ENCODE measurements around the gene FBXW8. TPM values are rescaled to one million over a fixed set of nuclear protein-coding genes. Genes with fewer than 3 reads are reported as not detected.

Gene FBXW8
- total RNA-seq, 3 donors from 2014 or later (not counting 1 experiment from before 2014, with no cell fraction given), result 11.5 to 16.0 (median 13.5) TPM

DNA sequence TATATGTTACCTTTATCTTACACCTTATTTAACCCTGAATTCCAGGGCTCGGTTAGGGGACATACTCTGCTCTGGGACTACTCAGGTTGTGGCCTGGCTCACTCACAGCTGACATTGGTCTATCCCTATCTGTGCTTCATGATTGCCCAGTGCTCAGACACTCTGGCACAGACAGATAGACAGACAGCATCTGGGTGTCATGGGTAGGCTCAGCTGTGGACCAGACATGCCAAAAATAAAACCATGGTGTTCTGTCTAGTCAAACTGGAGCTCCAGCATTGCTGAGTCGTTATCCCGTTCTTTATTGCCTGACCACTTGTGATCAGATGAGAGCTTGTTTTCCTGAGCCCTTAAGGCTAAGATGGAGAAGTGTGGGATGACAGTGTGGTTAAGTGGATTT, 29.0 kb downstream of the FBXW8 start:
- no peak for ATAC-seq
- peaks cover 20 to 29% of the 10 kb centered on the region in 2 donors for H3K4me1 Mint-ChIP-seq
- 99% methylated on average over 3 of the region's 3 CpGs for WGBS (ENCODE audit: insufficient coverage)
- Histone ChIP-seq H3K27ac (ENCODE audit: low read length) (no peak overlapping the region), H3K27me3 (ENCODE audit: control insufficient read depth, insufficient read depth, low read length) (no peaks in the 10 kb centered on the region), H3K9me3 (ENCODE audit: control insufficient read depth, insufficient read depth, low read length) (peaks cover 11% of the 10 kb centered on the region), H3K36me3 (ENCODE audit: control insufficient read depth, insufficient read depth, low read length) (peaks cover 9% of the 10 kb centered on the region), H3K4me3 (ENCODE audit: low read length) (no peak overlapping the region), H3K4me1 (ENCODE audit: control insufficient read depth, insufficient read depth, low read length) (no peaks in the 10 kb centered on the region)
- no peak overlapping the region for H3K4me3 Mint-ChIP-seq
- no peak overlapping the region for H3K27ac Mint-ChIP-seq
- no peak for DNase-seq
- H3K9me3 Mint-ChIP-seq, result peaks cover 0 to 7% of the 10 kb centered on the region in 2 donors
- no peaks in the 10 kb centered on the region for H3K27me3 Mint-ChIP-seq (ENCODE audit: low read depth in 2 of 2)
- intact Hi-C loops (cut with micrococcal nuclease), result no loop called here
- H3K36me3 Mint-ChIP-seq, result peaks cover 11% of the 10 kb centered on the region
- TF ChIP-seq, protein P1, sequence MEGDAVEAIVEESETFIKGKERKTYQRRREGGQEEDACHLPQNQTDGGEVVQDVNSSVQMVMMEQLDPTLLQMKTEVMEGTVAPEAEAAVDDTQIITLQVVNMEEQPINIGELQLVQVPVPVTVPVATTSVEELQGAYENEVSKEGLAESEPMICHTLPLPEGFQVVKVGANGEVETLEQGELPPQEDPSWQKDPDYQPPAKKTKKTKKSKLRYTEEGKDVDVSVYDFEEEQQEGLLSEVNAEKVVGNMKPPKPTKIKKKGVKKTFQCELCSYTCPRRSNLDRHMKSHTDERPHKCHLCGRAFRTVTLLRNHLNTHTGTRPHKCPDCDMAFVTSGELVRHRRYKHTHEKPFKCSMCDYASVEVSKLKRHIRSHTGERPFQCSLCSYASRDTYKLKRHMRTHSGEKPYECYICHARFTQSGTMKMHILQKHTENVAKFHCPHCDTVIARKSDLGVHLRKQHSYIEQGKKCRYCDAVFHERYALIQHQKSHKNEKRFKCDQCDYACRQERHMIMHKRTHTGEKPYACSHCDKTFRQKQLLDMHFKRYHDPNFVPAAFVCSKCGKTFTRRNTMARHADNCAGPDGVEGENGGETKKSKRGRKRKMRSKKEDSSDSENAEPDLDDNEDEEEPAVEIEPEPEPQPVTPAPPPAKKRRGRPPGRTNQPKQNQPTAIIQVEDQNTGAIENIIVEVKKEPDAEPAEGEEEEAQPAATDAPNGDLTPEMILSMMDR (IDR thresholded peaks at IDR 0.05), result no peak

DNA sequence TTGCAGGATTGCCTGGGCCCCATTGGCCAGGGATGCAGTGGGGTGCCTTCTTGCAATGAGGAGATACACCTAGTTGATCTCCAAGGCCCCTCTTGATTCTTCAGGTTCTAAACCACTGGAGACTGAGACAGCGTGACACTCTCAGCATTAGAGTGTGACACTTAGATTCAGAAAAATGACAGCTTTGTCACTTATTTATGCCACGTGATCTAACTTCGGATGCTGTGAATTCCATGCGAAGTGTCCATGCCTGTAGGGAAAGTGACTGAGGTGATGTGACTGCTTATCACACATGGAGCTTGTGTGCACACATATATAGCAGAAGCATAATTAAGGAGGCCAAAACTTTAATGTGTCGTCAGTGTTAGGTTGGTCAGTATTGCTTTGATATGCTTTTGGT, 30.4 kb downstream of the FBXW8 start:
- Mint-ChIP-seq H3K27me3 (ENCODE audit: low read depth in 2 of 2) (no peaks in the 10 kb centered on the region), H3K27ac (no peak overlapping the region), H3K4me3 (no peak overlapping the region), H3K36me3 (peaks cover 11% of the 10 kb centered on the region), H3K9me3 (peaks cover 0 to 7% of the 10 kb centered on the region in 2 donors), H3K4me1 (peaks cover 15 to 19% of the 10 kb centered on the region in 2 donors)
- H3K27ac ChIP-seq (ENCODE audit: low read length), result no peak overlapping the region
- DNase-seq (no peak), ATAC-seq (no peak)
- TF ChIP-seq, protein P1 (IDR thresholded peaks at IDR 0.05), result no peak
- H3K4me1 ChIP-seq (ENCODE audit: control insufficient read depth, insufficient read depth, low read length), result no peaks in the 10 kb centered on the region
- H3K4me3 ChIP-seq (ENCODE audit: low read length), result no peak overlapping the region
- peaks cover 11% of the 10 kb centered on the region for H3K9me3 ChIP-seq (ENCODE audit: control insufficient read depth, insufficient read depth, low read length)
- peaks cover 20% of the 10 kb centered on the region for H3K36me3 ChIP-seq (ENCODE audit: control insufficient read depth, insufficient read depth, low read length)
- WGBS (ENCODE audit: insufficient coverage), result 98% methylated on average over 5 of the region's 5 CpGs
- no peaks in the 10 kb centered on the region for H3K27me3 ChIP-seq (ENCODE audit: control insufficient read depth, insufficient read depth, low read length)
- intact Hi-C loops (cut with micrococcal nuclease), result no loop called here

DNA sequence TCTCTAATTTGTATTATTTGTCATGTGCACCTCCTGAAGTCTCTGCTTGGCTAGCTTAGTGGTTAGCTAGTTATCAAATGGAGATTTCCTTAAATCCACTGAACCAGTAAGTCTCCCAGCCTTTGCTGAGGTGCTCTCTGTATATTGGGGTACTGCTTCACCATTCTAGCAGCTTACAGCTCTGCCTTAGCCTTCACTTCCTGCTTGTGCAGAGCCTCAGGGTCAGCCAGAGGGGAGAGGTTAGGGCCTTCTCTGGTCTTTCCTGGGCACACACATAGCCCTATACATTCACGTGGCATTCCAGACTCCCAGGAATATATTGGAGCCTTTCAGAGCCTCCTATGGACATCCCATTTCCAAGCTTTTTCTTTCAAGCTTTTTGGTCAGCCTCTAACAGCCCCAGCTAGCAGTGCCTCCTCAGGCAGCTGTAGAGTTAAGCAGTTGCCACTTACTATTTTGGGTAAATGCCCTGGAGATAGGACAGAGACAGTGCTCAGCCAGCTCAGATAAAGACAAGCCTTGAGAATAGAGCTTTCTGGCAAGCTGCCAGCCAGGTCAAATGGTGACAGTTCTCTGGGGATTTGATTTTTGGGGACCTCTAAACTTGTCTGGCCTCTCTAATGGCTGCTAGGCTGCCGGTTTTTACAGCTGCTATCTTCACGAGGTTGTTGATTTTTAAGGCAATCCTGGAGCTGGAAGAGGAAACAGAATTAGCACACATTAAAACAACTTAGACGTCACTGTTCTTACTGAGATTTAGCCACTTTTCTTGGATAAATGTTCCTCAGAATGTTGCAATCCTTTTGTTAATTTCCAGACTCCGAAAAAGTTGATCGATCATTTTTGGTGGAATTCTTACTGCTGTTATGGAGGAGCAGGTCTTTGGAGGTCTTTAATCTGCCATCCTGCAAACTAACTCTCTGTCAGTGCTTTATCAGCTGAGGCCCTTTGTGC, 32.9 kb downstream of the FBXW8 start:
- peaks cover 0 to 7% of the 10 kb centered on the region in 2 donors for H3K9me3 Mint-ChIP-seq
- TF ChIP-seq, protein P1 (IDR thresholded peaks at IDR 0.05), result no peak
- intact Hi-C loops (cut with micrococcal nuclease), result no loop called here
- Histone ChIP-seq H3K27me3 (ENCODE audit: control insufficient read depth, insufficient read depth, low read length) (no peaks in the 10 kb centered on the region), H3K9me3 (ENCODE audit: control insufficient read depth, insufficient read depth, low read length) (peaks cover 11% of the 10 kb centered on the region), H3K36me3 (ENCODE audit: control insufficient read depth, insufficient read depth, low read length) (peaks cover 28% of the 10 kb centered on the region), H3K4me3 (ENCODE audit: low read length) (no peak overlapping the region), H3K4me1 (ENCODE audit: control insufficient read depth, insufficient read depth, low read length) (no peaks in the 10 kb centered on the region), H3K27ac (ENCODE audit: low read length) (no peak overlapping the region)
- no peaks in the 10 kb centered on the region for H3K27me3 Mint-ChIP-seq (ENCODE audit: low read depth in 2 of 2)
- no peak overlapping the region for H3K4me3 Mint-ChIP-seq
- 98% methylated on average over 6 of the region's 6 CpGs for WGBS (ENCODE audit: insufficient coverage)
- H3K36me3 Mint-ChIP-seq, result peaks cover 16% of the 10 kb centered on the region
- DNase-seq (no peak), ATAC-seq (no peak)
- no peak overlapping the region for H3K27ac Mint-ChIP-seq
- H3K4me1 Mint-ChIP-seq, result peaks cover 4 to 6% of the 10 kb centered on the region in 2 donors
